Measurements from ENCODE around the gene NLGN1.

DNA sequence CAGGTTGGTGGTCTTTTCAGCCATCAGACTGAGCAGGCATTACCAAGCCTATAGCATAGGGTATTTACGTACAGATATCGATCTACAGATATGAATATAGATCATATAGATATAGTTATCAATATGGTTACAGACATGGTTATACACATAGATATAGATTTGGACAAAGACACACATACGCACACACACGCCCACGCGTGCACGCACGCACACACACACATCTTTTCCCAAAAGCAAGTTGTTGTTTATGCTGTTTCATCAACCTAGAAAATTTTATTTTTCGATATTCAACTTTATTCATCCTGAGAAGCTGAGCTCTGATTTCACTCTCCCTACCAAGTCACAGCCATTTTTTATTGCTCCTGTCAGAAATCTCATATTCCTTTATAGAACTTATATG is 309.1 kb downstream of the NLGN1 start:
- no peak for TF ChIP-seq POLR2A (IDR thresholded peaks at IDR 0.05)
- TF ChIP-seq, protein P1, sequence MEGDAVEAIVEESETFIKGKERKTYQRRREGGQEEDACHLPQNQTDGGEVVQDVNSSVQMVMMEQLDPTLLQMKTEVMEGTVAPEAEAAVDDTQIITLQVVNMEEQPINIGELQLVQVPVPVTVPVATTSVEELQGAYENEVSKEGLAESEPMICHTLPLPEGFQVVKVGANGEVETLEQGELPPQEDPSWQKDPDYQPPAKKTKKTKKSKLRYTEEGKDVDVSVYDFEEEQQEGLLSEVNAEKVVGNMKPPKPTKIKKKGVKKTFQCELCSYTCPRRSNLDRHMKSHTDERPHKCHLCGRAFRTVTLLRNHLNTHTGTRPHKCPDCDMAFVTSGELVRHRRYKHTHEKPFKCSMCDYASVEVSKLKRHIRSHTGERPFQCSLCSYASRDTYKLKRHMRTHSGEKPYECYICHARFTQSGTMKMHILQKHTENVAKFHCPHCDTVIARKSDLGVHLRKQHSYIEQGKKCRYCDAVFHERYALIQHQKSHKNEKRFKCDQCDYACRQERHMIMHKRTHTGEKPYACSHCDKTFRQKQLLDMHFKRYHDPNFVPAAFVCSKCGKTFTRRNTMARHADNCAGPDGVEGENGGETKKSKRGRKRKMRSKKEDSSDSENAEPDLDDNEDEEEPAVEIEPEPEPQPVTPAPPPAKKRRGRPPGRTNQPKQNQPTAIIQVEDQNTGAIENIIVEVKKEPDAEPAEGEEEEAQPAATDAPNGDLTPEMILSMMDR (IDR thresholded peaks at IDR 0.05) = no peak

All from lower leg skin (tissue), 3 donors.